H9 (cell line): Measurements from ENCODE around the gene ARHGAP24. TPM values are rescaled to one million over a fixed set of nuclear protein-coding genes. Genes with fewer than 3 reads are reported as not detected.

Experiments used
- DNase-seq: peaks from one replicate; pipeline ENCODE4 v3.0.0-alpha.2; 2017
- H2AFZ ChIP-seq: one replicate; pipeline ENCODE4 v1.6.1; 2013; ENCODE audit warnings: mild to moderate bottlenecking, low read length, control low read depth, moderate library complexity
- H2AK5ac ChIP-seq: 2 replicates; pipeline ENCODE4 v1.6.1; 2013; ENCODE audit warnings: low read length, control low read depth, mixed read lengths; ENCODE audit not compliant: insufficient read length
- H2BK120ac ChIP-seq: one replicate; pipeline ENCODE4 v1.6.1; 2013; ENCODE audit warnings: low read depth, mild to moderate bottlenecking, low read length, control low read depth, inconsistent platforms; ENCODE audit not compliant: poor library complexity, severe bottlenecking
- H2BK12ac ChIP-seq: 2 replicates; pipeline ENCODE4 v1.6.1; 2013; ENCODE audit warnings: low read length, control low read depth, mixed read lengths, low read depth; ENCODE audit not compliant: insufficient read length
- H2BK15ac ChIP-seq: 2 replicates; pipeline ENCODE4 v1.6.1; 2013; ENCODE audit warnings: low read depth, low read length, control low read depth
- H2BK20ac ChIP-seq: one replicate; pipeline ENCODE4 v1.6.1; 2013; ENCODE audit warnings: low read depth, mild to moderate bottlenecking, low read length, control low read depth, inconsistent platforms; ENCODE audit not compliant: poor library complexity, severe bottlenecking
- H2BK5ac ChIP-seq: 2 replicates; pipeline ENCODE4 v1.6.1; 2013; ENCODE audit warnings: low read length, control low read depth, mixed read lengths; ENCODE audit not compliant: insufficient read length
- H3K14ac ChIP-seq: 2 replicates; pipeline ENCODE4 v1.6.1; 2013; ENCODE audit warnings: low read length, control low read depth; ENCODE audit not compliant: insufficient read depth
- H3K18ac ChIP-seq: 2 replicates; pipeline ENCODE4 v1.6.1; 2013; ENCODE audit warnings: low read depth, mild to moderate bottlenecking, mixed read lengths, low read length, control low read depth; ENCODE audit not compliant: insufficient read length
- H3K23ac ChIP-seq: 2 replicates; pipeline ENCODE4 v1.6.1; 2013; ENCODE audit warnings: low read length, control low read depth, mixed read lengths, low read depth; ENCODE audit not compliant: insufficient read length
- H3K23me2 ChIP-seq: 2 replicates; pipeline ENCODE4 v1.6.1; 2013; ENCODE audit warnings: low read depth, mild to moderate bottlenecking, mixed read lengths, low read length, control low read depth; ENCODE audit not compliant: insufficient read length, poor library complexity, severe bottlenecking
- H3K27ac ChIP-seq: 2 replicates; pipeline ENCODE4 v1.5.1; 2013; ENCODE audit warnings: low read length, control low read depth, mixed read lengths, low read depth; ENCODE audit not compliant: insufficient read length
- H3K27me3 ChIP-seq: 2 replicates; pipeline ENCODE4 v1.6.1; 2013; ENCODE audit warnings: low read length, control low read depth, inconsistent platforms; ENCODE audit not compliant: insufficient read depth
- H3K4ac ChIP-seq: 2 replicates; pipeline ENCODE4 v1.6.1; 2013; ENCODE audit warnings: low read depth, mild to moderate bottlenecking, control low read depth, inconsistent platforms, low read length, moderate library complexity
- H3K4me1 ChIP-seq: 2 replicates; pipeline ENCODE4 v1.6.1; 2013; ENCODE audit warnings: low read length, control low read depth, inconsistent platforms; ENCODE audit not compliant: insufficient read depth
- H3K4me2 ChIP-seq: 2 replicates; pipeline ENCODE4 v1.6.1; 2013; ENCODE audit warnings: low read length, control low read depth, mixed read lengths; ENCODE audit not compliant: insufficient read length, insufficient read depth
- H3K56ac ChIP-seq: 2 replicates; pipeline ENCODE4 v1.6.1; 2013; ENCODE audit warnings: low read depth, mild to moderate bottlenecking, mixed read lengths, low read length, control low read depth; ENCODE audit not compliant: insufficient read length
- H3K79me1 ChIP-seq: 2 replicates; pipeline ENCODE4 v1.6.1; 2013; ENCODE audit warnings: low read depth, mild to moderate bottlenecking, moderate library complexity, low read length, control low read depth, inconsistent platforms; ENCODE audit not compliant: insufficient read depth, poor library complexity, severe bottlenecking
- H3K79me2 ChIP-seq: 2 replicates; pipeline ENCODE4 v1.6.1; 2013; ENCODE audit warnings: low read length, control low read depth, inconsistent platforms; ENCODE audit not compliant: insufficient read depth
- H3K9ac ChIP-seq: 2 replicates; pipeline ENCODE4 v1.6.1; 2013; ENCODE audit warnings: low read length, control low read depth, mixed read lengths; ENCODE audit not compliant: insufficient read length; ENCODE audit errors: extremely low read depth
- H3K9me3 ChIP-seq: one replicate; pipeline ENCODE4 v1.6.1; 2013; ENCODE audit warnings: low read depth, low read length, inconsistent platforms; ENCODE audit not compliant: control insufficient read depth
- H3T11ph ChIP-seq: one replicate; pipeline ENCODE4 v1.6.1; 2013; ENCODE audit warnings: mild to moderate bottlenecking, low read length, control low read depth, inconsistent platforms
- H4K20me1 ChIP-seq: one replicate; pipeline ENCODE4 v1.6.1; 2013; ENCODE audit not compliant: control insufficient read depth, insufficient read length, insufficient read depth
- H4K5ac ChIP-seq: 2 replicates; pipeline ENCODE4 v1.6.1; 2013; ENCODE audit warnings: low read depth, mild to moderate bottlenecking, mixed read lengths, low read length, control low read depth; ENCODE audit not compliant: insufficient read length
- H4K8ac ChIP-seq: replicated peaks from 2 replicates; pipeline ENCODE4 v1.6.1; 2013; ENCODE audit warnings: low read length, control low read depth, mixed read lengths, low read depth; ENCODE audit not compliant: insufficient read length
- H4K91ac ChIP-seq: 2 replicates; pipeline ENCODE4 v1.6.1; 2013; ENCODE audit warnings: low read depth, mild to moderate bottlenecking, moderate library complexity, mixed read lengths, low read length, control low read depth; ENCODE audit not compliant: insufficient read length
- H3K27ac Mint-ChIP-seq, 3 experiments: 2 replicates in 2 of 3; 3 replicates in 1 of 3; pipeline ENCODE4 v1.8.0; 2020 to 2021; ENCODE audit warnings: mixed read lengths in 3 of 3, mild to moderate bottlenecking in 1 of 3, moderate library complexity in 1 of 3
- H3K27me3 Mint-ChIP-seq: 2 replicates; pipeline ENCODE4 v1.8.0; 2021; ENCODE audit warnings: low read depth, mild to moderate bottlenecking, moderate library complexity, mixed read lengths
- H3K36me3 Mint-ChIP-seq, 3 experiments: 2 replicates in 2 of 3; 3 replicates in 1 of 3; pipeline ENCODE4 v1.8.0; 2020 to 2021; ENCODE audit warnings: low read depth in 3 of 3, mixed read lengths in 3 of 3; ENCODE audit not compliant: insufficient read depth in 1 of 3
- H3K4me1 Mint-ChIP-seq, 2 experiments: 2 replicates each; pipeline ENCODE4 v1.8.0; 2020; ENCODE audit warnings: mixed read lengths in 2 of 2
- H3K4me3 Mint-ChIP-seq, 2 experiments: 2 replicates in 1 of 2; 3 replicates in 1 of 2; pipeline ENCODE4 v1.8.0; 2020 to 2021; ENCODE audit warnings: mild to moderate bottlenecking in 2 of 2, mixed read lengths in 2 of 2, moderate library complexity in 1 of 2
- H3K9me3 Mint-ChIP-seq, 2 experiments: 2 replicates in 1 of 2; 3 replicates in 1 of 2; pipeline ENCODE4 v1.8.0; 2020; ENCODE audit warnings: mild to moderate bottlenecking in 2 of 2, mixed read lengths in 2 of 2, moderate library complexity in 1 of 2
- total RNA-seq: library from RNA; stranded (reverse); gene quantifications from 2 replicates; pipeline ENCODE4 v1.2.1, GENCODE V29; 2021
- TF ChIP-seq, protein P1 (sequence below): fragments of 200-600 bp; sonication (generic); conservative IDR thresholded peaks from 3 replicates; pipeline ENCODE4 v1.8.0; 2021; ENCODE audit warnings: antibody characterized with exemption, mild to moderate bottlenecking

ARHGAP24 gene
- total RNA-seq, 1 experiment from 2014 or later: 0.37 TPM

DNA sequence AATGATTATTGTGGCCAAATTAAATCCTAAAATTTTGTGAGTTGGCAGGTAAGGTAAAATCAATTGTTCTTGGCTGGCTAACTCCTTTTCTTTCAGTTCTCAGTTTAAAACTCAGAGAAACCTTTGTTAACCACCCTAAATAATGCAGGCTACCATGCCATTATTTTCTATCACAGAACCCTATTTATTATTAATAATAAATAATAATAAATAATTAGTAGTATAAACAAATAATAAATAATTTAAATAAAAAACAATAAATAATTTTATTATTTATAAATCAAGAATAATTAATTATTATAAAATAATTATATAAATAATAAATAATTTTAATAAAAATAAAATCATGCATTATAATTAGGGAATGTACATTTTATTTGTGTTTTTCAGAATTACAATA lies 390.3 kb downstream of the ARHGAP24 start:
- Mint-ChIP-seq H3K36me3 (no peaks in the 10 kb centered on the region), H3K4me1 (peaks cover 9 to 14% of the 10 kb centered on the region in 2 experiments), H3K4me3 (no peak overlapping the region), H3K27ac (no peak overlapping the region), H3K27me3 (no peaks in the 10 kb centered on the region), H3K9me3 (no peaks in the 10 kb centered on the region)
- H2BK15ac ChIP-seq: no peak overlapping the region
- no peaks in the 10 kb centered on the region for H3K9me3 ChIP-seq
- peaks cover 3% of the 10 kb centered on the region; the same call in 1 of the 2 replicates for H3K4me1 ChIP-seq
- H2AK5ac ChIP-seq: no peak overlapping the region
- H3K27ac ChIP-seq: no peak overlapping the region
- H4K20me1 ChIP-seq: no peaks in the 10 kb centered on the region
- H2BK5ac ChIP-seq: no peak overlapping the region
- no peak overlapping the region for H4K5ac ChIP-seq
- H3K23ac ChIP-seq: no peak overlapping the region
- H2BK12ac ChIP-seq: no peak overlapping the region
- no peak overlapping the region for H3K14ac ChIP-seq
- H2AFZ ChIP-seq: no peak overlapping the region
- no peak overlapping the region for H2BK20ac ChIP-seq
- H3K9ac ChIP-seq: no peak overlapping the region
- H3K79me2 ChIP-seq: no peaks in the 10 kb centered on the region
- no peak overlapping the region for H3K18ac ChIP-seq
- no peak for DNase-seq
- no peaks in the 10 kb centered on the region for H3K27me3 ChIP-seq
- no peak overlapping the region for H2BK120ac ChIP-seq
- no peaks in the 10 kb centered on the region for H3K23me2 ChIP-seq
- no peak overlapping the region for H3T11ph ChIP-seq
- H3K4me2 ChIP-seq: no peak overlapping the region
- TF ChIP-seq, protein P1, sequence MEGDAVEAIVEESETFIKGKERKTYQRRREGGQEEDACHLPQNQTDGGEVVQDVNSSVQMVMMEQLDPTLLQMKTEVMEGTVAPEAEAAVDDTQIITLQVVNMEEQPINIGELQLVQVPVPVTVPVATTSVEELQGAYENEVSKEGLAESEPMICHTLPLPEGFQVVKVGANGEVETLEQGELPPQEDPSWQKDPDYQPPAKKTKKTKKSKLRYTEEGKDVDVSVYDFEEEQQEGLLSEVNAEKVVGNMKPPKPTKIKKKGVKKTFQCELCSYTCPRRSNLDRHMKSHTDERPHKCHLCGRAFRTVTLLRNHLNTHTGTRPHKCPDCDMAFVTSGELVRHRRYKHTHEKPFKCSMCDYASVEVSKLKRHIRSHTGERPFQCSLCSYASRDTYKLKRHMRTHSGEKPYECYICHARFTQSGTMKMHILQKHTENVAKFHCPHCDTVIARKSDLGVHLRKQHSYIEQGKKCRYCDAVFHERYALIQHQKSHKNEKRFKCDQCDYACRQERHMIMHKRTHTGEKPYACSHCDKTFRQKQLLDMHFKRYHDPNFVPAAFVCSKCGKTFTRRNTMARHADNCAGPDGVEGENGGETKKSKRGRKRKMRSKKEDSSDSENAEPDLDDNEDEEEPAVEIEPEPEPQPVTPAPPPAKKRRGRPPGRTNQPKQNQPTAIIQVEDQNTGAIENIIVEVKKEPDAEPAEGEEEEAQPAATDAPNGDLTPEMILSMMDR: no peak
- H3K79me1 ChIP-seq: no peaks in the 10 kb centered on the region
- no peak overlapping the region for H4K91ac ChIP-seq
- H3K4ac ChIP-seq: no peak overlapping the region
- no peak overlapping the region for H4K8ac ChIP-seq
- H3K56ac ChIP-seq: no peak overlapping the region
